ENCODE measurements around the gene ADAMTS17. TPM values are rescaled to one million over a fixed set of nuclear protein-coding genes. Genes with fewer than 3 reads are reported as not detected.

Gene ADAMTS17
- total RNA-seq, 4 donors from 2014 or later: 7.2 to 15.1 (median 8.9) TPM

DNA sequence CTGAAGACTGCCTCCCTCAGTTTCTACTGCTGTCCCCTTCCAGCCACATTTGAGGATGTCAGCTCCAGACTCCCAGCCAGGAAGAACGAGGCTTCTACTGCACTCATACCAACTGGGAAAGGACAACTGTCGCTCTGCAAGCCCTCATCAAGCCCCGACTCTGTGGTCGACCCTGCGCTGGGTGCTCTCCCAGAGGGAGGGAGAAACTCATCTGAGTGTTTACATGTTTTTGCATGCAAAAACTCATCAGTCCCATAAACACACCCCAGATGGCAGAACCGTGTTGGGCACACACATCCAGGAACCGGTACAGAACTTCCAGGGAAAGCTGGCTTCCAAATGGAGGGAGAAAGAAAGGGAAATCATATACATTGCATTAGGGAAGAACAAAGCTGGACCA is 43.5 kb downstream of the ADAMTS17 start:
- H3K36me3 ChIP-seq: no peaks in the 10 kb centered on the region
- DNase-seq: no peak
- no peaks in the 10 kb centered on the region for H3K4me1 ChIP-seq
- no peaks in the 10 kb centered on the region for H3K27me3 ChIP-seq
- H3K4me3 ChIP-seq: no peak overlapping the region
- H3K27ac ChIP-seq: no peak overlapping the region
- no peak for TF ChIP-seq CTCF (IDR thresholded peaks at IDR 0.05)
- no peak for TF ChIP-seq POLR2A (IDR thresholded peaks at IDR 0.05)
- peaks cover 0 to 6% (median 0%) of the 10 kb centered on the region in 4 donors for H3K9me3 ChIP-seq

DNA sequence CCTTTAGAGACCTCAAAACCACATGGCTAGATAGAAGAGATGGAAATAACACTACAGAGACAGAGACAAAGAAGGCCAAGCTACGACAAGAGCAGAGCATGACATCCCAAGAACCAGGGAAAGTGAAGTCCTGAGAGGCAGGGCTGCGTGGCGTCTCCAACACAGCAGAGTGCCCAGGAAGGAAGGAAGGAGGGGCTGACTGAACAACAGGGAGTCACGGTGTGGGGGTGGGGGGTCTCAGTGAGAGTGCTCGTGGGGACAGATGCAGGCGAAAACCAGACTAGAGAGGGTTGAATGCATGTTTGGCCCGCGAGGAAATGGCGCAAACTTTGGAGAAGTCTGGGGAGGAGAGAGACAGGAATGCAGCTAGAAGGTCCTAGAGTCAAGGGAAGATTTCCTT is 44.0 kb downstream of the ADAMTS17 start:
- H3K27me3 ChIP-seq: no peaks in the 10 kb centered on the region
- no peak for TF ChIP-seq CTCF (IDR thresholded peaks at IDR 0.05)
- H3K27ac ChIP-seq: no peak overlapping the region
- DNase-seq: no peak
- no peak overlapping the region for H3K4me3 ChIP-seq
- H3K4me1 ChIP-seq: no peaks in the 10 kb centered on the region
- no peaks in the 10 kb centered on the region for H3K36me3 ChIP-seq
- H3K9me3 ChIP-seq: peaks cover 0 to 6% (median 0%) of the 10 kb centered on the region in 4 donors

GRCh38 chr15:100295939-100296565 is 45.7 kb downstream of the ADAMTS17 start:
- H3K4me3 ChIP-seq: no peak overlapping the region
- peaks cover 0 to 5% (median 0%) of the 10 kb centered on the region in 4 donors for H3K9me3 ChIP-seq
- no peaks in the 10 kb centered on the region for H3K27me3 ChIP-seq
- no peak overlapping the region for H3K27ac ChIP-seq
- no peaks in the 10 kb centered on the region for H3K36me3 ChIP-seq
- DNase-seq: no peak
- no peaks in the 10 kb centered on the region for H3K4me1 ChIP-seq
- TF ChIP-seq CTCF (IDR thresholded peaks at IDR 0.05): no peak
- TF ChIP-seq POLR2A (IDR thresholded peaks at IDR 0.05): no peak

DNA sequence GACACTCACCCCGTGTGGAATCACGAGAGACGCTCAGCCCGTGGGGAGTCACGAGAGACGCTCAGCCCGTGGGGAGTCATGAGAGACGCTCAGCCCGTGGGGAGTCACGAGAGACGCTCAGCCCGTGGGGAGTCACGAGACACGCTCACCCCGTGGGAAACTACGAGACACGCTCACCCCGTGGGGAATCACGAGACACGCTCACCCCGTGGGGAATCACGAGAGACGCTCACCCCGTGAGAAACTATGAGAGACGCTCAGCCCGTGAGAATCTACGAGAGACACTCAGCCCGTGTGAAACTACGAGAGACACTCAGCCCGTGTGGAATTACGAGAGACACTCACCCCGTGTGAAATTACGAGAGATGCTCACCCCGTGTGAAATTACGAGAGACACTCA is 49.8 kb downstream of the ADAMTS17 start:
- no peak for TF ChIP-seq CTCF (IDR thresholded peaks at IDR 0.05)
- H3K9me3 ChIP-seq: no peaks in the 10 kb centered on the region
- H3K4me3 ChIP-seq: no peak overlapping the region
- no peak overlapping the region for H3K27ac ChIP-seq
- DNase-seq: no peak
- H3K36me3 ChIP-seq: no peaks in the 10 kb centered on the region
- no peaks in the 10 kb centered on the region for H3K4me1 ChIP-seq
- H3K27me3 ChIP-seq: no peaks in the 10 kb centered on the region

DNA sequence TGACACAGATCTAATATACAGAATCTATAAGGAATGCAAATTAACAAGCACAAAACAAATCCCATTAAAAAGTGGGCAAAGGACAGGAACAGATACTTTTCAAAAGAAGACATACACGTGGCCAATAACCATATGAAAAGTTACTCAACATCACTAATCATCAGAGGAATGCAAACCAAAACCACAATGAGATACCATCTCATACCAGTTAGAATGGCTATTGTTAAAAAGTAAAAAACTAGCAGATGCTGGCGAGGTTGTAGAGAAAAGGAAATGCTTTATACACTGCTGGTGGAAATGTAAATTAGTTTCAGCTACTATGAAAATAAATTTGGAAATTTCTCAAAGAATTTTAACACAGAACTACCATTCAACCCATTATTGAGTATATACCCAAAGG is 50.7 kb downstream of the ADAMTS17 start:
- H3K9me3 ChIP-seq: no peaks in the 10 kb centered on the region
- H3K4me3 ChIP-seq: no peak overlapping the region
- H3K36me3 ChIP-seq: no peaks in the 10 kb centered on the region
- no peaks in the 10 kb centered on the region for H3K4me1 ChIP-seq
- H3K27ac ChIP-seq: no peak overlapping the region
- TF ChIP-seq POLR2A (IDR thresholded peaks at IDR 0.05): no peak
- TF ChIP-seq CTCF (IDR thresholded peaks at IDR 0.05): no peak
- H3K27me3 ChIP-seq: no peaks in the 10 kb centered on the region
- no peak for DNase-seq
